Kidney epithelial cell (primary cell): ENCODE measurements around the gene LINC01488. TPM values are rescaled to one million over a fixed set of nuclear protein-coding genes. Genes with fewer than 3 reads are reported as not detected.

Experiments used
- DNase-seq: peaks from one replicate; pipeline ENCODE4 v3.0.0-alpha.2; 2010; ENCODE audit warnings: low read depth
- H3K27me3 ChIP-seq: 2 replicates; pipeline ENCODE4 v1.6.0; 2011; ENCODE audit warnings: low read length; ENCODE audit not compliant: control insufficient read depth, insufficient read depth
- H3K36me3 ChIP-seq: 2 replicates; pipeline ENCODE4 v1.5.1; 2011; ENCODE audit warnings: low read length; ENCODE audit not compliant: control insufficient read depth, insufficient read depth
- H3K4me3 ChIP-seq: 2 replicates; pipeline ENCODE4 v1.5.1; 2011; ENCODE audit warnings: low read depth, mild to moderate bottlenecking, control low read depth, low read length
- CTCF ChIP-seq: IDR thresholded peaks from 2 replicates; pipeline ENCODE4 v1.5.1; 2011; ENCODE audit warnings: mild to moderate bottlenecking, moderate library complexity, low read length, control low read depth, inconsistent platforms; ENCODE audit not compliant: insufficient read depth, poor library complexity, severe bottlenecking
- total RNA-seq: library from RNA; depleted of rRNA; stranded (reverse); fragments of >200 nt; gene quantifications from 2 replicates; pipeline ENCODE4 v1.2.3, GENCODE V29; 2015

Gene LINC01488
- total RNA-seq, 1 donor from 2014 or later = not detected

DNA sequence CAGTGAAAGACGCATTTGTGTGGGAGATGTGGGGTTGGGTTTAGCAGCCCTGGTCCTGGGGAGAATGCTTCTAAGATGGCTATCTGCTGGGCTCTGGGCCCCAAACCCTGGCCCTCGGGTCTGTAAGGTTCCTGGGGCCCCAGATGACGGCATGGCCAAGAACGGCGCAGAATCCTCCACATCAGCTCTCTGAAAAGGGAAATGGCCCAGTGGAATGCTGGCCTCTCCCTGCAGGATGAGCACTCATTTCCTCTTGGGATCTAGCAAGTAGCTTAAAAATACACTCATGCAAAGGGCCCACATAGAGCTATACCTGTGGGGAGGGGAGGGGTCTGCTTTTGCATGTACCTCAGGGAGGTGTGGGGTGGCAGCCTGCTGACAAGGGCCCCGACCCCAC, 37.5 kb upstream of the LINC01488 start:
- TF ChIP-seq CTCF = no peak
- no peak for DNase-seq
- Histone ChIP-seq H3K4me3 (no peak overlapping the region), H3K27me3 (no peaks in the 10 kb centered on the region), H3K36me3 (no peaks in the 10 kb centered on the region)

DNA sequence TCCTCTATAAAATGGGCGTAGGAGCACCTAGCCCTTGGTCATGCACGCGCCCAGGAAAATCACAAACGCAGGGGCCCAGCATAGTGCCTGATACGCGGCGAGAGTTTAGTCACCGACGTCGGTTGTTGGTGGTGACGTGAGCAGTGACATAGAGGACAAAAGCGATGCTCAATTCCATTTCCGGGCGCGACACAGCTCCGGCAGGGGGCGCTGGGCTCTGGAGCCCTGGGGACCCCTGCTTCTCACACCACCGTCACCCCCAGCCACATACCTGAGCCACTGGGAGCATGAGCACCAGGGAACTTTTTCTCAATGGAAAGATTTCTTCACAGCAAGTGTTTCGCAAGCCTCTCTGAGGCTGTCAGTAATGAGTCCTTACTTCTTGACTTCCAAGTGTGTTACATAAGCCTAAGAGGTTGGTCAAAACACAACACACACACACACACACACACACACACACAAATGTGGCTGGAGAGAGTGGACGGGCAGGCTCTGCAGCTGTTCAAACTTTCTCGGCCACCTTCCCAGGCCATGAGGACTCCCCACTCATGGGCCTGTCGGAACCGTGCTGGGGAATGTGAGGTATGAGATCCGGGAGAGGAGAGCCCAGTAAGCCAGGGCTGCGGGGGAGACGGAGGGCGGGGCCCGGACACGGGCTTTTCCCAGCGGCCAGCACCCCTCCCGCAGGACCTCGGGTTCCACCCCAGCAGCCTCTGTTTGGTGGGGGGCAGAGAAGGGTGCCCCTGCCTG, 36.9 kb upstream of the LINC01488 start:
- Histone ChIP-seq H3K4me3 (no peak overlapping the region), H3K36me3 (no peaks in the 10 kb centered on the region), H3K27me3 (no peaks in the 10 kb centered on the region)
- DNase-seq = peak; percentile 70
- peak; percentile 29 for TF ChIP-seq CTCF

DNA sequence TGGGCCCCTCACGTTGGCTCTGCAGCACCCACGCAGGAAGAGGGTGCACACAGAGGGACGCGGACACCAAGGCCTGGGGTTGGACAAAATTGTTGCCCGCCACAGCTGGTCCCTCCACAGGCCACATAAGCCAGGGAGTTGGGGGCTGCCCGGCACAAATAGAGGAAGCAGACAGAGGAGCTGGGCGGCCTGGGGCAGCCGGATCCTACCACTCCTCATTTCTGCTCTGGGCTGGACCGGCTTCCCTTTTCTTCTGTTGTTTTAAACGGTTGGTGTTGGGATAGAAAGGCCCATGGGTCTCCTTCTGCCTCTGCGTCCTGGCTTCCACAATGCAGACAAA, 36.4 kb upstream of the LINC01488 start:
- Histone ChIP-seq H3K4me3 (no peak overlapping the region), H3K27me3 (no peaks in the 10 kb centered on the region), H3K36me3 (no peaks in the 10 kb centered on the region)
- no peak for TF ChIP-seq CTCF
- no peak for DNase-seq

- no peaks in the 10 kb centered on the region for H3K36me3 ChIP-seq
- no peak for TF ChIP-seq CTCF
- DNase-seq = no peak
- no peak overlapping the region for H3K4me3 ChIP-seq
- H3K27me3 ChIP-seq = no peaks in the 10 kb centered on the region
Measured at GRCh38 chr11:69446108-69446507, 35.4 kb upstream of the LINC01488 start.

GRCh38 chr11:69447786-69448185, 33.7 kb upstream of the LINC01488 start:
- Histone ChIP-seq H3K36me3 (no peaks in the 10 kb centered on the region), H3K4me3 (no peak overlapping the region), H3K27me3 (no peaks in the 10 kb centered on the region)
- DNase-seq = no peak
- no peak for TF ChIP-seq CTCF
